H9 (cell line): ENCODE results near the gene CRHR2. TPM values are rescaled to one million over a fixed set of nuclear protein-coding genes. Genes with fewer than 3 reads are reported as not detected.

Experiments used
- DNase-seq: peaks from one replicate; pipeline ENCODE4 v3.0.0-alpha.2; 2017
- H2AFZ ChIP-seq: one replicate; pipeline ENCODE4 v1.6.1; 2013; ENCODE audit warnings: mild to moderate bottlenecking, low read length, control low read depth, moderate library complexity
- H2AK5ac ChIP-seq: 2 replicates; pipeline ENCODE4 v1.6.1; 2013; ENCODE audit warnings: low read length, control low read depth, mixed read lengths; ENCODE audit not compliant: insufficient read length
- H2BK120ac ChIP-seq: one replicate; pipeline ENCODE4 v1.6.1; 2013; ENCODE audit warnings: low read depth, mild to moderate bottlenecking, low read length, control low read depth, inconsistent platforms; ENCODE audit not compliant: poor library complexity, severe bottlenecking
- H2BK12ac ChIP-seq: 2 replicates; pipeline ENCODE4 v1.6.1; 2013; ENCODE audit warnings: low read length, control low read depth, mixed read lengths, low read depth; ENCODE audit not compliant: insufficient read length
- H2BK15ac ChIP-seq: 2 replicates; pipeline ENCODE4 v1.6.1; 2013; ENCODE audit warnings: low read depth, low read length, control low read depth
- H2BK20ac ChIP-seq: one replicate; pipeline ENCODE4 v1.6.1; 2013; ENCODE audit warnings: low read depth, mild to moderate bottlenecking, low read length, control low read depth, inconsistent platforms; ENCODE audit not compliant: poor library complexity, severe bottlenecking
- H2BK5ac ChIP-seq: 2 replicates; pipeline ENCODE4 v1.6.1; 2013; ENCODE audit warnings: low read length, control low read depth, mixed read lengths; ENCODE audit not compliant: insufficient read length
- H3K14ac ChIP-seq: 2 replicates; pipeline ENCODE4 v1.6.1; 2013; ENCODE audit warnings: low read length, control low read depth; ENCODE audit not compliant: insufficient read depth
- H3K18ac ChIP-seq: 2 replicates; pipeline ENCODE4 v1.6.1; 2013; ENCODE audit warnings: low read depth, mild to moderate bottlenecking, mixed read lengths, low read length, control low read depth; ENCODE audit not compliant: insufficient read length
- H3K23ac ChIP-seq: 2 replicates; pipeline ENCODE4 v1.6.1; 2013; ENCODE audit warnings: low read length, control low read depth, mixed read lengths, low read depth; ENCODE audit not compliant: insufficient read length
- H3K23me2 ChIP-seq: 2 replicates; pipeline ENCODE4 v1.6.1; 2013; ENCODE audit warnings: low read depth, mild to moderate bottlenecking, mixed read lengths, low read length, control low read depth; ENCODE audit not compliant: insufficient read length, poor library complexity, severe bottlenecking
- H3K27ac ChIP-seq: 2 replicates; pipeline ENCODE4 v1.5.1; 2013; ENCODE audit warnings: low read length, control low read depth, mixed read lengths, low read depth; ENCODE audit not compliant: insufficient read length
- H3K27me3 ChIP-seq: 2 replicates; pipeline ENCODE4 v1.6.1; 2013; ENCODE audit warnings: low read length, control low read depth, inconsistent platforms; ENCODE audit not compliant: insufficient read depth
- H3K4ac ChIP-seq: 2 replicates; pipeline ENCODE4 v1.6.1; 2013; ENCODE audit warnings: low read depth, mild to moderate bottlenecking, control low read depth, inconsistent platforms, low read length, moderate library complexity
- H3K4me1 ChIP-seq: 2 replicates; pipeline ENCODE4 v1.6.1; 2013; ENCODE audit warnings: low read length, control low read depth, inconsistent platforms; ENCODE audit not compliant: insufficient read depth
- H3K4me2 ChIP-seq: 2 replicates; pipeline ENCODE4 v1.6.1; 2013; ENCODE audit warnings: low read length, control low read depth, mixed read lengths; ENCODE audit not compliant: insufficient read length, insufficient read depth
- H3K56ac ChIP-seq: 2 replicates; pipeline ENCODE4 v1.6.1; 2013; ENCODE audit warnings: low read depth, mild to moderate bottlenecking, mixed read lengths, low read length, control low read depth; ENCODE audit not compliant: insufficient read length
- H3K79me1 ChIP-seq: 2 replicates; pipeline ENCODE4 v1.6.1; 2013; ENCODE audit warnings: low read depth, mild to moderate bottlenecking, moderate library complexity, low read length, control low read depth, inconsistent platforms; ENCODE audit not compliant: insufficient read depth, poor library complexity, severe bottlenecking
- H3K79me2 ChIP-seq: 2 replicates; pipeline ENCODE4 v1.6.1; 2013; ENCODE audit warnings: low read length, control low read depth, inconsistent platforms; ENCODE audit not compliant: insufficient read depth
- H3K9ac ChIP-seq: 2 replicates; pipeline ENCODE4 v1.6.1; 2013; ENCODE audit warnings: low read length, control low read depth, mixed read lengths; ENCODE audit not compliant: insufficient read length; ENCODE audit errors: extremely low read depth
- H3K9me3 ChIP-seq: one replicate; pipeline ENCODE4 v1.6.1; 2013; ENCODE audit warnings: low read depth, low read length, inconsistent platforms; ENCODE audit not compliant: control insufficient read depth
- H3T11ph ChIP-seq: one replicate; pipeline ENCODE4 v1.6.1; 2013; ENCODE audit warnings: mild to moderate bottlenecking, low read length, control low read depth, inconsistent platforms
- H4K20me1 ChIP-seq: one replicate; pipeline ENCODE4 v1.6.1; 2013; ENCODE audit not compliant: control insufficient read depth, insufficient read length, insufficient read depth
- H4K5ac ChIP-seq: 2 replicates; pipeline ENCODE4 v1.6.1; 2013; ENCODE audit warnings: low read depth, mild to moderate bottlenecking, mixed read lengths, low read length, control low read depth; ENCODE audit not compliant: insufficient read length
- H4K8ac ChIP-seq: replicated peaks from 2 replicates; pipeline ENCODE4 v1.6.1; 2013; ENCODE audit warnings: low read length, control low read depth, mixed read lengths, low read depth; ENCODE audit not compliant: insufficient read length
- H4K91ac ChIP-seq: 2 replicates; pipeline ENCODE4 v1.6.1; 2013; ENCODE audit warnings: low read depth, mild to moderate bottlenecking, moderate library complexity, mixed read lengths, low read length, control low read depth; ENCODE audit not compliant: insufficient read length
- H3K27ac Mint-ChIP-seq, 3 experiments: 2 replicates in 2 of 3; 3 replicates in 1 of 3; pipeline ENCODE4 v1.8.0; 2020 to 2021; ENCODE audit warnings: mixed read lengths in 3 of 3, mild to moderate bottlenecking in 1 of 3, moderate library complexity in 1 of 3
- H3K27me3 Mint-ChIP-seq: 2 replicates; pipeline ENCODE4 v1.8.0; 2021; ENCODE audit warnings: low read depth, mild to moderate bottlenecking, moderate library complexity, mixed read lengths
- H3K36me3 Mint-ChIP-seq, 3 experiments: 2 replicates in 2 of 3; 3 replicates in 1 of 3; pipeline ENCODE4 v1.8.0; 2020 to 2021; ENCODE audit warnings: low read depth in 3 of 3, mixed read lengths in 3 of 3; ENCODE audit not compliant: insufficient read depth in 1 of 3
- H3K4me1 Mint-ChIP-seq, 2 experiments: 2 replicates each; pipeline ENCODE4 v1.8.0; 2020; ENCODE audit warnings: mixed read lengths in 2 of 2
- H3K4me3 Mint-ChIP-seq, 2 experiments: 2 replicates in 1 of 2; 3 replicates in 1 of 2; pipeline ENCODE4 v1.8.0; 2020 to 2021; ENCODE audit warnings: mild to moderate bottlenecking in 2 of 2, mixed read lengths in 2 of 2, moderate library complexity in 1 of 2
- H3K9me3 Mint-ChIP-seq, 2 experiments: 2 replicates in 1 of 2; 3 replicates in 1 of 2; pipeline ENCODE4 v1.8.0; 2020; ENCODE audit warnings: mild to moderate bottlenecking in 2 of 2, mixed read lengths in 2 of 2, moderate library complexity in 1 of 2
- CTCF ChIP-seq: fragments of 200-600 bp; sonication (generic); conservative IDR thresholded peaks from 3 replicates; pipeline ENCODE4 v1.8.0; 2021; ENCODE audit warnings: antibody characterized with exemption, mild to moderate bottlenecking
- WGBS: extraction: QIAGEN DNeasy Blood & Tissue Kit; methylation state at CpG from one replicate; pipeline ENCODE4 v1.1.7; 2013; ENCODE audit warnings: missing lambda C conversion rate, low lambda C conversion rate, mixed read lengths; ENCODE audit not compliant: insufficient read length; ENCODE audit errors: extremely low coverage; 5-methylcytosine and 5-hydroxymethylcytosine counted together
- total RNA-seq: library from RNA; stranded (reverse); gene quantifications from 2 replicates; pipeline ENCODE4 v1.2.1, GENCODE V29; 2021

Gene CRHR2
- total RNA-seq, 1 experiment from 2014 or later, result 0.07 TPM

DNA sequence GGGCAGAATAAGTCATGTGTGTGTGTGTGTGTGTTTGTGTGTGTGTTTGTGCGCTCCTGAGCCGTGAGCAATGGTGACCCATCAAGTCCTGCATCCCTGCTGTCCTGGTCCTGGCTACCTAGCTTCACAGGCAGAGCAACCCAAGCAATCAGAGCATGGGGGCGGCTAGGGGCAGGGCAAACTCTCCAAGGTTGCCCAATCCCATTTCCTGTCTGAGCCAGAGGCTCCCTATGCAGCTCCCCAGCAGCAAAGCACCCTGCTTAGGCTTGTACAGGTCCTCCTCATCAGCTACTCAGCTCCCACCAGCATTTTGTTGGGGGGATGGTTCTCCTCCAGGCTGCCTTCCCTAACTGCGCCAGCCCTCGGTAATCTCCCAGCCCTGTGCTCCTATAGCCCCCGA, 31.1 kb upstream of the CRHR2 start:
- Histone ChIP-seq H3K79me2 (no peaks in the 10 kb centered on the region), H4K20me1 (no peaks in the 10 kb centered on the region), H4K91ac (no peak overlapping the region), H3K79me1 (no peaks in the 10 kb centered on the region), H2BK120ac (no peak overlapping the region), H2AFZ (no peak overlapping the region), H3K23ac (no peak overlapping the region), H3K27me3 (no peaks in the 10 kb centered on the region; the same call in 1 of the 2 replicates), H2BK5ac (no peak overlapping the region), H3K18ac (no peak overlapping the region), H3K4me1 (no peaks in the 10 kb centered on the region), H3T11ph (no peak overlapping the region), H3K27ac (no peak overlapping the region), H3K56ac (no peak overlapping the region), H4K8ac (no peak overlapping the region), H4K5ac (no peak overlapping the region), H2BK15ac (no peak overlapping the region), H2BK12ac (no peak overlapping the region), H3K9me3 (no peaks in the 10 kb centered on the region), H2AK5ac (no peak overlapping the region), H3K9ac (no peak overlapping the region), H3K4me2 (no peak overlapping the region), H3K4ac (no peak overlapping the region), H3K23me2 (no peaks in the 10 kb centered on the region), H2BK20ac (no peak overlapping the region), H3K14ac (no peak overlapping the region)
- Mint-ChIP-seq H3K4me1 (peaks cover 4 to 11% of the 10 kb centered on the region in 2 experiments; a peak in 3 of 4 replicates), H3K27me3 (peaks cover 10% of the 10 kb centered on the region), H3K36me3 (peaks cover 8 to 13% (median 9%) of the 10 kb centered on the region in 3 experiments), H3K27ac (no peak overlapping the region), H3K4me3 (no peak overlapping the region), H3K9me3 (peaks cover 12 to 13% of the 10 kb centered on the region in 2 experiments)
- no peak for DNase-seq
- WGBS, result no CpG with 5 or more reads among the region's 6 CpGs
- no peak for TF ChIP-seq CTCF
